IMR-90 (cell line): Measurements from ENCODE around the gene RFX6. TPM values are rescaled to one million over a fixed set of nuclear protein-coding genes. Genes with fewer than 3 reads are reported as not detected.

Source experiments
- ATAC-seq: fragments of 200-7000 bp; cut with Tn5 transposase; 2 replicates; pipeline ENCODE4 v1.9.1; 2020; ENCODE audit warnings: low read depth, mild to moderate bottlenecking, moderate library complexity
- BruUV-seq: library from RNA; stranded (reverse); fragments of 400-500 nt; replicated peaks from 2 replicates; lab custom pipeline; 2021; lab: Mats Ljungman, UMichigan
- CTCF ChIA-PET: fragments of 300-600 bp; formaldehyde crosslinking; extraction: SDS; loops from one replicate; lab custom pipeline; 2021; ENCODE audit warnings: antibody characterized with exemption; lab: Yijun Ruan, JAX
- POLR2A ChIA-PET: fragments of 300-600 bp; sonication (Branson Sonifier 250); formaldehyde crosslinking; loops from one replicate; lab custom pipeline; 2022; ENCODE audit warnings: antibody characterized with exemption; ENCODE audit not compliant: unreplicated experiment; lab: Charles Lee
- DNase-seq: peaks from one replicate; pipeline ENCODE4 v3.0.0; 2013
- H2AFZ ChIP-seq: replicated peaks from 2 replicates; pipeline ENCODE3; 2013; ENCODE audit warnings: low read length, mild to moderate bottlenecking; ENCODE audit not compliant: poor library complexity
- H2AK5ac ChIP-seq: 2 replicates; pipeline ENCODE4 v1.6.1; 2013; ENCODE audit warnings: low read depth, low read length, inconsistent platforms
- H2AK9ac ChIP-seq: replicated peaks from 2 replicates; pipeline ENCODE3; 2013; ENCODE audit warnings: mild to moderate bottlenecking, low read depth, low read length, moderate library complexity; ENCODE audit not compliant: poor library complexity
- H2BK120ac ChIP-seq: 2 replicates; pipeline ENCODE4 v1.6.1; 2013; ENCODE audit warnings: low read depth, low read length, inconsistent platforms
- H2BK15ac ChIP-seq: 3 replicates; pipeline ENCODE4 v1.6.1; 2013; ENCODE audit warnings: low read depth, low read length, inconsistent platforms
- H2BK20ac ChIP-seq: 2 replicates; pipeline ENCODE4 v1.6.1; 2013; ENCODE audit warnings: low read depth, mild to moderate bottlenecking, inconsistent platforms, low read length, moderate library complexity
- H2BK5ac ChIP-seq: 2 replicates; pipeline ENCODE4 v1.6.1; 2013; ENCODE audit warnings: mild to moderate bottlenecking, low read depth, low read length, inconsistent platforms; ENCODE audit not compliant: poor library complexity, severe bottlenecking
- H3K14ac ChIP-seq: replicated peaks from 2 replicates; pipeline ENCODE4 v1.6.1; 2013; ENCODE audit warnings: low read depth, low read length, inconsistent platforms
- H3K18ac ChIP-seq: 2 replicates; pipeline ENCODE4 v1.6.1; 2013; ENCODE audit warnings: low read depth, low read length, control low read depth
- H3K23ac ChIP-seq: 2 replicates; pipeline ENCODE4 v1.6.1; 2013; ENCODE audit warnings: low read depth, low read length, inconsistent platforms
- H3K27ac ChIP-seq: 2 replicates; pipeline ENCODE4 v1.5.1; 2013; ENCODE audit warnings: mild to moderate bottlenecking, control low read depth, low read length; ENCODE audit not compliant: insufficient read depth
- H3K27me3 ChIP-seq: 2 replicates; pipeline ENCODE4 v1.6.1; 2013; ENCODE audit warnings: low read length; ENCODE audit not compliant: control insufficient read depth, insufficient read depth
- H3K36me3 ChIP-seq: 2 replicates; pipeline ENCODE4 v1.6.1; 2013; ENCODE audit warnings: low read length, mixed read lengths; ENCODE audit not compliant: control insufficient read depth, insufficient read depth
- H3K4ac ChIP-seq: 2 replicates; pipeline ENCODE4 v1.6.1; 2013; ENCODE audit warnings: low read depth, low read length, inconsistent platforms
- H3K4me1 ChIP-seq: 2 replicates; pipeline ENCODE4 v1.6.1; 2013; ENCODE audit warnings: low read length, mixed read lengths; ENCODE audit not compliant: control insufficient read depth, insufficient read depth
- H3K4me2 ChIP-seq: 2 replicates; pipeline ENCODE4 v1.6.1; 2013; ENCODE audit warnings: low read depth, mild to moderate bottlenecking, control low read depth, low read length, moderate library complexity
- H3K4me3 ChIP-seq: 2 replicates; pipeline ENCODE4 v1.5.1; 2013; ENCODE audit warnings: low read depth, mild to moderate bottlenecking, control low read depth, low read length, moderate library complexity; ENCODE audit not compliant: insufficient read depth
- H3K56ac ChIP-seq: 2 replicates; pipeline ENCODE4 v1.6.1; 2013; ENCODE audit warnings: low read length, inconsistent platforms; ENCODE audit not compliant: insufficient read depth; ENCODE audit errors: extremely low read depth
- H3K79me1 ChIP-seq, 2 experiments: 2 replicates each; pipeline ENCODE4 v1.6.1; 2013; ENCODE audit warnings: low read length in 2 of 2, inconsistent platforms in 1 of 2, low read depth in 1 of 2
- H3K9ac ChIP-seq: 2 replicates; pipeline ENCODE4 v1.6.1; 2013; ENCODE audit warnings: low read depth, low read length, control low read depth
- H3K9me1 ChIP-seq: 2 replicates; pipeline ENCODE4 v1.6.1; 2013; ENCODE audit warnings: low read length, inconsistent platforms; ENCODE audit not compliant: insufficient read depth
- H3K9me3 ChIP-seq: 2 replicates; pipeline ENCODE4 v1.6.1; 2013; ENCODE audit warnings: low read length; ENCODE audit not compliant: control insufficient read depth, insufficient read depth
- H4K20me1 ChIP-seq: 2 replicates; pipeline ENCODE4 v1.6.1; 2013; ENCODE audit warnings: low read length, inconsistent platforms; ENCODE audit not compliant: insufficient read depth
- H4K5ac ChIP-seq: 2 replicates; pipeline ENCODE4 v1.6.1; 2013; ENCODE audit warnings: mild to moderate bottlenecking, low read depth, low read length, control low read depth
- H4K8ac ChIP-seq, 2 experiments: 2 replicates each; pipeline ENCODE4 v1.6.1; 2013; ENCODE audit warnings: low read depth in 2 of 2, low read length in 2 of 2, control low read depth in 1 of 2, inconsistent platforms in 1 of 2
- H4K91ac ChIP-seq: 2 replicates; pipeline ENCODE4 v1.6.1; 2013; ENCODE audit warnings: low read depth, low read length, inconsistent platforms; ENCODE audit not compliant: insufficient read depth
- BHLHE40 ChIP-seq: fragments of 150-350 bp; IDR thresholded peaks from 2 replicates; pipeline ENCODE4 v1.6.1; 2016; ENCODE audit warnings: mild to moderate bottlenecking, low read depth, low read length
- CEBPB ChIP-seq: IDR thresholded peaks from 2 replicates; pipeline ENCODE4 v1.6.1; 2012; ENCODE audit warnings: low read depth, low read length, improper control_type of control experiment
- CHD1 ChIP-seq: IDR thresholded peaks from 2 replicates; pipeline ENCODE4 v1.6.1; 2012; ENCODE audit warnings: low read depth, low read length, improper control_type of control experiment
- CTCF ChIP-seq: conservative IDR thresholded peaks from 2 replicates; pipeline ENCODE4 v1.5.1; 2012; ENCODE audit warnings: mild to moderate bottlenecking, low read depth, low read length, improper control_type of control experiment
- ELK1 ChIP-seq: fragments of 150-350 bp; IDR thresholded peaks from 2 replicates; pipeline ENCODE4 v1.6.1; 2016; ENCODE audit warnings: low read depth, mild to moderate bottlenecking, low read length, moderate library complexity, borderline replicate concordance
- FOS ChIP-seq: fragments of 150-350 bp; IDR thresholded peaks from 2 replicates; pipeline ENCODE4 v1.6.1; 2016; ENCODE audit warnings: low read depth, low read length
- MAFK ChIP-seq: IDR thresholded peaks from 2 replicates; pipeline ENCODE4 v1.6.1; 2012; ENCODE audit warnings: low read depth, low read length, improper control_type of control experiment
- MAZ ChIP-seq: IDR thresholded peaks from 2 replicates; pipeline ENCODE4 v1.6.1; 2012; ENCODE audit warnings: low read depth, mild to moderate bottlenecking, low read length, improper control_type of control experiment, moderate library complexity, borderline replicate concordance
- MXI1 ChIP-seq: IDR thresholded peaks from 2 replicates; pipeline ENCODE4 v1.6.1; 2012; ENCODE audit warnings: low read depth, mild to moderate bottlenecking, low read length, moderate library complexity, borderline replicate concordance
- NFE2L2 ChIP-seq: fragments of 150-350 bp; IDR thresholded peaks from 2 replicates; pipeline ENCODE4 v1.6.1; 2016; ENCODE audit warnings: low read depth, mild to moderate bottlenecking, low read length
- POLR2A ChIP-seq: IDR thresholded peaks from 2 replicates; pipeline ENCODE4 v1.6.1; 2012; ENCODE audit warnings: mild to moderate bottlenecking, low read depth, low read length
- RAD21 ChIP-seq: IDR thresholded peaks from 2 replicates; pipeline ENCODE4 v1.6.1; 2012; ENCODE audit warnings: low read length, improper control_type of control experiment
- RCOR1 ChIP-seq: IDR thresholded peaks from 2 replicates; pipeline ENCODE4 v1.6.1; 2012; ENCODE audit warnings: mild to moderate bottlenecking, low read length, improper control_type of control experiment; ENCODE audit not compliant: insufficient replicate concordance
- RFX5 ChIP-seq: IDR thresholded peaks from 2 replicates; pipeline ENCODE4 v1.8.0; 2012; ENCODE audit warnings: low read depth, mild to moderate bottlenecking, low read length, moderate library complexity
- SMC3 ChIP-seq: fragments of 150-350 bp; IDR thresholded peaks from 2 replicates; pipeline ENCODE4 v1.6.1; 2016; ENCODE audit warnings: low read depth, mild to moderate bottlenecking, antibody characterized with exemption, low read length, moderate library complexity
- USF2 ChIP-seq: fragments of 150-350 bp; IDR thresholded peaks from 2 replicates; pipeline ENCODE4 v1.6.1; 2017; ENCODE audit warnings: mild to moderate bottlenecking, antibody characterized with exemption, low read length, low read depth
- WGBS, 2 experiments: methylation state at CpG; one replicate each; pipeline versions ENCODE4 v1.1.5 to v1.1.7; 2013; ENCODE audit warnings: missing lambda C conversion rate in 2 of 2; ENCODE audit not compliant: insufficient read length in 1 of 2; ENCODE audit errors: extremely low coverage in 2 of 2; 5-methylcytosine and 5-hydroxymethylcytosine counted together
- dilution Hi-C: fragments of 300-500 bp; cut with HindIII; formaldehyde crosslinking; loops from one replicate; pipeline ENCODE4 v1.14.3; 2018; ENCODE audit warnings: low sequenced_read_pairs; ENCODE audit not compliant: unreplicated experiment
- in situ Hi-C: fragments of 300-500 bp; cut with MboI; formaldehyde crosslinking; loops from 3 replicates; pipeline ENCODE4 v1.14.3; 2019; ENCODE audit warnings: low sequenced_read_pairs, inconsistent platforms, mixed read lengths
- intact Hi-C: fragments of 100-400 bp; cut with micrococcal nuclease; formaldehyde crosslinking; loops from 2 replicates; pipeline ENCODE4 v1.10.0; 2022
- polyA plus RNA-seq, 3 experiments: library from polyadenylated mRNA; depleted of rRNA; stranded (reverse); fragments of >200 nt; gene quantifications; 2 replicates each; pipeline ENCODE4 v1.2.3, GENCODE V29; 2012; ENCODE audit warnings: low replicate concordance in 1 of 3
- total RNA-seq: library from RNA; depleted of rRNA; stranded (reverse); fragments of >200 nt; gene quantifications from 2 replicates; pipeline ENCODE4 v1.2.3, GENCODE V29; 2012

The RFX6 gene
- total and polyA plus RNA-seq, 2 of the 4 experiments (the other 2 are of a cell fraction), result not detected

GRCh38 chr6:116941727-116942126 lies 64.7 kb downstream of the RFX6 start:
- Histone ChIP-seq H2BK120ac (no peak overlapping the region), H4K91ac (no peak overlapping the region), H3K4me3 (no peak overlapping the region), H3K56ac (no peak overlapping the region), H3K9me3 (no peaks in the 10 kb centered on the region), H3K4me2 (no peak overlapping the region), H3K4ac (no peak overlapping the region), H3K9me1 (no peaks in the 10 kb centered on the region), H2BK20ac (no peak overlapping the region), H3K14ac (no peak overlapping the region), H2AK5ac (no peak overlapping the region), H4K5ac (no peak overlapping the region), H2AFZ (no peak overlapping the region), H3K23ac (no peak overlapping the region), H3K18ac (no peak overlapping the region), H2BK15ac (no peak overlapping the region), H2AK9ac (no peak overlapping the region), H3K79me1 (no peaks in the 10 kb centered on the region), H3K27ac (no peak overlapping the region), H3K4me1 (no peaks in the 10 kb centered on the region), H4K20me1 (no peaks in the 10 kb centered on the region), H3K9ac (no peak overlapping the region), H4K8ac (no peak overlapping the region), H2BK5ac (no peak overlapping the region), H3K36me3 (no peaks in the 10 kb centered on the region), H3K27me3 (no peaks in the 10 kb centered on the region)
- in situ Hi-C loops (no loop called here), dilution Hi-C loops (no loop called here), intact Hi-C loops (no loop called here)
- DNase-seq (no peak), ATAC-seq (no peak)
- TF ChIP-seq CEBPB (no peak), CHD1 (no peak), MAZ (no peak), SMC3 (no peak), RAD21 (no peak), BHLHE40 (no peak), RCOR1 (no peak), NFE2L2 (no peak), ELK1 (no peak), USF2 (no peak), MAFK (no peak), POLR2A (no peak), RFX5 (no peak), FOS (no peak), MXI1 (no peak), CTCF (no peak)
- no TSS peak for BruUV-seq
- no CpG with 5 or more reads among the region's 4 CpGs for WGBS, 2 experiments
- ChIA-PET POLR2A (no interaction called here), CTCF (no interaction called here)
